ENCODE data around the gene NPC1L1. TPM values are rescaled to one million over a fixed set of nuclear protein-coding genes. Genes with fewer than 3 reads are reported as not detected.

The NPC1L1 gene
- polyA plus RNA-seq, 1 donor from 2014 or later = not detected

DNA sequence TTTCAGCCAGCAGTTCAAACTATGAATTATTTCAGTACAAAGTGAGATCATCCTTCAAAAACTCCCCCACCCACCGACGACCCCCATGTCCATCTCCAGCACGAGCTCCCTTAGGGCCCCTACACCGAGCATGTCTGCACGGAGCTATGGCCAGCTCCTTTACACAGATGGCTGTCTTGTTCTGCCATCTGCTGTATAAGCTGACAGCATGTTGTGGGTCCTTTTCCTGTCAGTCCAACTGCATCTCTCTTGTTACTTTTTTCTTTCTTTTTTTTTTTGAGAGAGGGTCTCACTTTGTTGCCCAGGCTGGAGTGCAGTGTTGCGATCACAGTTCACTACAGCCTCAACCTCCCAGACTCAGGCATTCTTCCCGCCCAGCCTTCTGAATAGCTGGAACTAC lies 21.6 kb downstream of the NPC1L1 start:
- H3K27ac ChIP-seq (ENCODE audit: low read length) = no peak overlapping the region
- no peaks in the 10 kb centered on the region for H3K9me2 ChIP-seq (ENCODE audit: insufficient read depth, low read length)
- no peaks in the 10 kb centered on the region for H3K36me3 ChIP-seq (ENCODE audit: insufficient read depth, low read length)
- no peak overlapping the region for H2AFZ ChIP-seq (ENCODE audit: low read depth, low read length)
- H3F3A ChIP-seq (ENCODE audit: insufficient read depth, low read length, poor library complexity, severe bottlenecking) = no peaks in the 10 kb centered on the region
- no peak overlapping the region for H3K9ac ChIP-seq (ENCODE audit: low read length)
- H3K27me3 ChIP-seq (ENCODE audit: insufficient read depth, low read depth, low read length) = no peaks in the 10 kb centered on the region
- no peaks in the 10 kb centered on the region for H3K9me3 ChIP-seq (ENCODE audit: low read length)
- no peaks in the 10 kb centered on the region for H4K20me1 ChIP-seq (ENCODE audit: insufficient read depth)
- no peaks in the 10 kb centered on the region for H3K79me2 ChIP-seq (replicated peaks; ENCODE audit: insufficient read depth, low read length)
- H3K4me2 ChIP-seq (ENCODE audit: low read length) = no peak overlapping the region
- no peak overlapping the region for H3K4me3 ChIP-seq (ENCODE audit: low read length)
- TF ChIP-seq EP300 (conservative IDR thresholded peaks at IDR 0.05; ENCODE audit: poor library complexity, severe bottlenecking) = no peak
- TF ChIP-seq, protein P1, sequence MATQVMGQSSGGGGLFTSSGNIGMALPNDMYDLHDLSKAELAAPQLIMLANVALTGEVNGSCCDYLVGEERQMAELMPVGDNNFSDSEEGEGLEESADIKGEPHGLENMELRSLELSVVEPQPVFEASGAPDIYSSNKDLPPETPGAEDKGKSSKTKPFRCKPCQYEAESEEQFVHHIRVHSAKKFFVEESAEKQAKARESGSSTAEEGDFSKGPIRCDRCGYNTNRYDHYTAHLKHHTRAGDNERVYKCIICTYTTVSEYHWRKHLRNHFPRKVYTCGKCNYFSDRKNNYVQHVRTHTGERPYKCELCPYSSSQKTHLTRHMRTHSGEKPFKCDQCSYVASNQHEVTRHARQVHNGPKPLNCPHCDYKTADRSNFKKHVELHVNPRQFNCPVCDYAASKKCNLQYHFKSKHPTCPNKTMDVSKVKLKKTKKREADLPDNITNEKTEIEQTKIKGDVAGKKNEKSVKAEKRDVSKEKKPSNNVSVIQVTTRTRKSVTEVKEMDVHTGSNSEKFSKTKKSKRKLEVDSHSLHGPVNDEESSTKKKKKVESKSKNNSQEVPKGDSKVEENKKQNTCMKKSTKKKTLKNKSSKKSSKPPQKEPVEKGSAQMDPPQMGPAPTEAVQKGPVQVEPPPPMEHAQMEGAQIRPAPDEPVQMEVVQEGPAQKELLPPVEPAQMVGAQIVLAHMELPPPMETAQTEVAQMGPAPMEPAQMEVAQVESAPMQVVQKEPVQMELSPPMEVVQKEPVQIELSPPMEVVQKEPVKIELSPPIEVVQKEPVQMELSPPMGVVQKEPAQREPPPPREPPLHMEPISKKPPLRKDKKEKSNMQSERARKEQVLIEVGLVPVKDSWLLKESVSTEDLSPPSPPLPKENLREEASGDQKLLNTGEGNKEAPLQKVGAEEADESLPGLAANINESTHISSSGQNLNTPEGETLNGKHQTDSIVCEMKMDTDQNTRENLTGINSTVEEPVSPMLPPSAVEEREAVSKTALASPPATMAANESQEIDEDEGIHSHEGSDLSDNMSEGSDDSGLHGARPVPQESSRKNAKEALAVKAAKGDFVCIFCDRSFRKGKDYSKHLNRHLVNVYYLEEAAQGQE (IDR thresholded peaks at IDR 0.05; ENCODE audit: borderline replicate concordance) = no peak
- no peak for TF ChIP-seq SMC3 (conservative IDR thresholded peaks at IDR 0.05; ENCODE audit: poor library complexity)
- no peak for TF ChIP-seq EZH2 (IDR thresholded peaks at IDR 0.05; ENCODE audit: borderline replicate concordance, insufficient read depth, low read length, poor library complexity, severe bottlenecking)
- TF ChIP-seq MXI1 (conservative IDR thresholded peaks at IDR 0.05; ENCODE audit: poor library complexity, severe bottlenecking) = no peak
- TF ChIP-seq RAD21 (conservative IDR thresholded peaks at IDR 0.05) = no peak
- TF ChIP-seq, protein P2, sequence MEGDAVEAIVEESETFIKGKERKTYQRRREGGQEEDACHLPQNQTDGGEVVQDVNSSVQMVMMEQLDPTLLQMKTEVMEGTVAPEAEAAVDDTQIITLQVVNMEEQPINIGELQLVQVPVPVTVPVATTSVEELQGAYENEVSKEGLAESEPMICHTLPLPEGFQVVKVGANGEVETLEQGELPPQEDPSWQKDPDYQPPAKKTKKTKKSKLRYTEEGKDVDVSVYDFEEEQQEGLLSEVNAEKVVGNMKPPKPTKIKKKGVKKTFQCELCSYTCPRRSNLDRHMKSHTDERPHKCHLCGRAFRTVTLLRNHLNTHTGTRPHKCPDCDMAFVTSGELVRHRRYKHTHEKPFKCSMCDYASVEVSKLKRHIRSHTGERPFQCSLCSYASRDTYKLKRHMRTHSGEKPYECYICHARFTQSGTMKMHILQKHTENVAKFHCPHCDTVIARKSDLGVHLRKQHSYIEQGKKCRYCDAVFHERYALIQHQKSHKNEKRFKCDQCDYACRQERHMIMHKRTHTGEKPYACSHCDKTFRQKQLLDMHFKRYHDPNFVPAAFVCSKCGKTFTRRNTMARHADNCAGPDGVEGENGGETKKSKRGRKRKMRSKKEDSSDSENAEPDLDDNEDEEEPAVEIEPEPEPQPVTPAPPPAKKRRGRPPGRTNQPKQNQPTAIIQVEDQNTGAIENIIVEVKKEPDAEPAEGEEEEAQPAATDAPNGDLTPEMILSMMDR (IDR thresholded peaks at IDR 0.05; ENCODE audit: poor library complexity, severe bottlenecking) = no peak
- TF ChIP-seq POLR2AphosphoS5 (IDR thresholded peaks at IDR 0.05) = no peak
- TF ChIP-seq TAF1 (IDR thresholded peaks at IDR 0.05; ENCODE audit: low read depth) = no peak

DNA sequence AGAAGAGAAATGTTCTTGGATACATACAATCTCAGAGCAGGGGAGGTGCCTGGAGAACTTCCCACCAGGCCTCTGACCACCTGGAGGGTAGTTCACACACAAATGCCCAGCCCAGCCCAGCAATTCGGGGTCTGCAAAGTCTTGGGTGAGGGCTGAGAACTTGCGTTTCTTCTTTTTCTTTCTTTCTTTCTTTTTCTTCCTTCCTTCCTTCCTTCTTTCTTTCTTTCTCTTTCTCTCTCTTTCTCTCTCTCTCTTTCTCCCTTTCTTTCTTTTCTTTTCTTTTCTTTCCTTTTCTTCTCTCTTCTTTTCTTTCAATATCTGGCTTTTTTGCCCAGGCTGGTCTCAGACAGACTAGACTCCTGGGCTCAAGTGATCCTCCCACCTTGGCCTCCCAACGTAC lies 22.4 kb downstream of the NPC1L1 start:
- Histone ChIP-seq H3K4me3 (ENCODE audit: low read length) (no peak overlapping the region), H2AFZ (ENCODE audit: low read depth, low read length) (no peak overlapping the region), H3K4me2 (ENCODE audit: low read length) (no peak overlapping the region), H3K36me3 (ENCODE audit: insufficient read depth, low read length) (no peaks in the 10 kb centered on the region), H3K9ac (ENCODE audit: low read length) (no peak overlapping the region), H3K79me2 (replicated peaks; ENCODE audit: insufficient read depth, low read length) (no peaks in the 10 kb centered on the region), H3K9me2 (ENCODE audit: insufficient read depth, low read length) (no peaks in the 10 kb centered on the region), H4K20me1 (ENCODE audit: insufficient read depth) (no peaks in the 10 kb centered on the region), H3K27me3 (ENCODE audit: insufficient read depth, low read depth, low read length) (no peaks in the 10 kb centered on the region), H3K9me3 (ENCODE audit: low read length) (no peaks in the 10 kb centered on the region), H3K27ac (ENCODE audit: low read length) (no peak overlapping the region), H3F3A (ENCODE audit: insufficient read depth, low read length, poor library complexity, severe bottlenecking) (no peaks in the 10 kb centered on the region)
- TF ChIP-seq, protein P1 (IDR thresholded peaks at IDR 0.05; ENCODE audit: borderline replicate concordance) = no peak
- no peak for TF ChIP-seq MXI1 (conservative IDR thresholded peaks at IDR 0.05; ENCODE audit: poor library complexity, severe bottlenecking)
- no peak for TF ChIP-seq EZH2 (IDR thresholded peaks at IDR 0.05; ENCODE audit: borderline replicate concordance, insufficient read depth, low read length, poor library complexity, severe bottlenecking)
- TF ChIP-seq, protein P2 (IDR thresholded peaks at IDR 0.05; ENCODE audit: poor library complexity, severe bottlenecking) = no peak
- TF ChIP-seq POLR2AphosphoS5 (IDR thresholded peaks at IDR 0.05) = no peak
- TF ChIP-seq EP300 (conservative IDR thresholded peaks at IDR 0.05; ENCODE audit: poor library complexity, severe bottlenecking) = no peak
- TF ChIP-seq SMC3 (conservative IDR thresholded peaks at IDR 0.05; ENCODE audit: poor library complexity) = no peak
- no peak for TF ChIP-seq TAF1 (IDR thresholded peaks at IDR 0.05; ENCODE audit: low read depth)
- no peak for TF ChIP-seq RAD21 (conservative IDR thresholded peaks at IDR 0.05)

Data from neural cell (in vitro differentiated cells).